Osteocyte (in vitro differentiated cells): ENCODE measurements around the gene SLC7A1. TPM values are rescaled to one million over a fixed set of nuclear protein-coding genes. Genes with fewer than 3 reads are reported as not detected.

ENCODE experiments used
- DNase-seq: peaks from one replicate; pipeline ENCODE4 v3.0.0; 2021; ENCODE audit warnings: mixed read lengths; ENCODE audit not compliant: unreplicated experiment; ENCODE audit errors: extremely low spot score
- H3K27ac Mint-ChIP-seq: one replicate; pipeline ENCODE4 v1.8.0; 2021; ENCODE audit warnings: mild to moderate bottlenecking, mixed read lengths; ENCODE audit not compliant: unreplicated experiment
- H3K27me3 Mint-ChIP-seq: one replicate; pipeline ENCODE4 v1.8.0; 2021; ENCODE audit warnings: mixed read lengths; ENCODE audit not compliant: unreplicated experiment
- H3K36me3 Mint-ChIP-seq: one replicate; pipeline ENCODE4 v1.8.0; 2021; ENCODE audit warnings: mixed read lengths; ENCODE audit not compliant: unreplicated experiment
- H3K4me1 Mint-ChIP-seq: one replicate; pipeline ENCODE4 v1.8.0; 2021; ENCODE audit warnings: mixed read lengths; ENCODE audit not compliant: unreplicated experiment
- H3K4me3 Mint-ChIP-seq: one replicate; pipeline ENCODE4 v1.8.0; 2021; ENCODE audit warnings: mild to moderate bottlenecking, moderate library complexity, mixed read lengths; ENCODE audit not compliant: unreplicated experiment
- H3K9me3 Mint-ChIP-seq: one replicate; pipeline ENCODE4 v1.8.0; 2021; ENCODE audit warnings: mixed read lengths; ENCODE audit not compliant: unreplicated experiment
- total RNA-seq: library from RNA; stranded (reverse); gene quantifications from 2 replicates; pipeline ENCODE4 v1.2.1, GENCODE V29; 2021
- TF ChIP-seq, protein P1 (sequence below): fragments of 200-600 bp; sonication (generic); IDR thresholded peaks from 2 replicates; pipeline ENCODE4 v1.5.0; 2021; ENCODE audit warnings: antibody characterized with exemption, mild to moderate bottlenecking, moderate library complexity

SLC7A1 gene
- total RNA-seq, 1 donor from 2014 or later = 84.0 TPM

DNA sequence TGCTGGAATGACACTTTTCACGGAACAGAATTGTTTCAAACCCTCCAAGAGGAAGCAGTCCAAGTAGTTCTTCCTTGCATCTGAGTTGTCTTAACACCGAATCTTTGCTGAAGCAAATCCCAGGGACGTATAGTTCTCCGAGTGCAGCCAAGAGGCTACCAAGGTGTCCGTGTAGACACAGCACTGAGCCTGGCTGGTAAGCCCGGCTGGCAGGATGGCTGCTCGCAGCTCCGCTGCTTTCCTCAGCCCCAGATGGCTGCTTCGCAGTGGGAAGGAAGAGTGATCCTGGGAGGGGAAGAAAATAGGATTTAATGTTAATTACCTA, 105.0 kb downstream of the SLC7A1 start:
- no peak overlapping the region for H3K4me3 Mint-ChIP-seq
- TF ChIP-seq, protein P1, sequence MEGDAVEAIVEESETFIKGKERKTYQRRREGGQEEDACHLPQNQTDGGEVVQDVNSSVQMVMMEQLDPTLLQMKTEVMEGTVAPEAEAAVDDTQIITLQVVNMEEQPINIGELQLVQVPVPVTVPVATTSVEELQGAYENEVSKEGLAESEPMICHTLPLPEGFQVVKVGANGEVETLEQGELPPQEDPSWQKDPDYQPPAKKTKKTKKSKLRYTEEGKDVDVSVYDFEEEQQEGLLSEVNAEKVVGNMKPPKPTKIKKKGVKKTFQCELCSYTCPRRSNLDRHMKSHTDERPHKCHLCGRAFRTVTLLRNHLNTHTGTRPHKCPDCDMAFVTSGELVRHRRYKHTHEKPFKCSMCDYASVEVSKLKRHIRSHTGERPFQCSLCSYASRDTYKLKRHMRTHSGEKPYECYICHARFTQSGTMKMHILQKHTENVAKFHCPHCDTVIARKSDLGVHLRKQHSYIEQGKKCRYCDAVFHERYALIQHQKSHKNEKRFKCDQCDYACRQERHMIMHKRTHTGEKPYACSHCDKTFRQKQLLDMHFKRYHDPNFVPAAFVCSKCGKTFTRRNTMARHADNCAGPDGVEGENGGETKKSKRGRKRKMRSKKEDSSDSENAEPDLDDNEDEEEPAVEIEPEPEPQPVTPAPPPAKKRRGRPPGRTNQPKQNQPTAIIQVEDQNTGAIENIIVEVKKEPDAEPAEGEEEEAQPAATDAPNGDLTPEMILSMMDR = no peak
- peaks cover 5% of the 10 kb centered on the region for H3K4me1 Mint-ChIP-seq
- H3K36me3 Mint-ChIP-seq = no peaks in the 10 kb centered on the region
- no peak overlapping the region for H3K27ac Mint-ChIP-seq
- peaks cover 23% of the 10 kb centered on the region for H3K27me3 Mint-ChIP-seq
- DNase-seq = no peak
- no peaks in the 10 kb centered on the region for H3K9me3 Mint-ChIP-seq

DNA sequence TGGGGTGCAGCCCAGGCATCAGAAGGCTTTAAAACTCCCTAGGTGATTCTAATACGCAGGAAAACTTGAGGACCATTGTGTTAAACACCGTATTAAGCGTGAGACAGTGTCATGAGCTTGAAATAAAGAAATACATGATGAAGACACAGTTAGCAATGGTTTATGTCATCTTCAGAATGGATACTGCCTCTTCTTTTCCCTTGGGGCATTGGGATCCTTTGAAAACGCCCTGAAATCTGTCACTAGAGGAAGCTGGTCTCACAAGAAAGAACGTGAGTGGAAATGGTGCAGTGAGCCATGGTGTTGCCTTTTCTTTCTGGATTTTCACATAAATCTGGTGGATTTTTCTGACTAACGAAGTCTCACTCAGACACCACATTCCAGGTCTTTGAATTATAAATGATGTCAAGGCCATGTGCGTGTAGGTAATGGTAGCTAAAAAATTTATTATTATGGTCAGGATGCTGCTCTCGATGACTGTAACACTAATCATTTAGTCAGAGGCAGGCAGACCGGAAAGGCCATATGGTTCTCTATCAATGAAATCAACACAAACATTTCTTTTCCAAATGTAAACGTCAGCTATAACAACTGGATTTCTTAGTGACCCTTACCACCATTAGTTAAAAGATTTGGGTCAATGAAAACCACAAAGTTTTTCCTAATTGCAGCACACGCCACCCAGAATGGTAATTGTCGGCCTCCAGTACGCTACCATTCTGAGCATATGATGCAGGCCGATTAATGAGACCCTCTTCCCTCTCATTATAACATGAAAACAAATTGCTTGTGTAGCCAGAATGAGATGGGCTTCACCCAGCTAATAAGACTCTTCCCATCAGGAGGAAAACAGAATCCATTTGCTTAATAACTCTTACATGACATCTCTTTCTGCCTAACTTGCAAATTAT, 105.6 kb downstream of the SLC7A1 start:
- H3K4me1 Mint-ChIP-seq = peaks cover 5% of the 10 kb centered on the region
- H3K9me3 Mint-ChIP-seq = no peaks in the 10 kb centered on the region
- TF ChIP-seq, protein P1 = no peak

GRCh38 chr13:29487466-29488454, 107.7 kb downstream of the SLC7A1 start:
- Mint-ChIP-seq H3K27ac (no peak overlapping the region), H3K27me3 (peaks cover 25% of the 10 kb centered on the region), H3K9me3 (no peaks in the 10 kb centered on the region), H3K4me1 (peaks cover 12% of the 10 kb centered on the region), H3K4me3 (no peak overlapping the region), H3K36me3 (no peaks in the 10 kb centered on the region)
- no peak for DNase-seq
- TF ChIP-seq, protein P1 = no peak

More for the DNA sequence above, 105.6 kb downstream of the SLC7A1 start:
- DNase-seq = no peak
- Mint-ChIP-seq H3K27me3 (peaks cover 27% of the 10 kb centered on the region), H3K27ac (no peak overlapping the region), H3K36me3 (no peaks in the 10 kb centered on the region), H3K4me3 (no peak overlapping the region)

DNA sequence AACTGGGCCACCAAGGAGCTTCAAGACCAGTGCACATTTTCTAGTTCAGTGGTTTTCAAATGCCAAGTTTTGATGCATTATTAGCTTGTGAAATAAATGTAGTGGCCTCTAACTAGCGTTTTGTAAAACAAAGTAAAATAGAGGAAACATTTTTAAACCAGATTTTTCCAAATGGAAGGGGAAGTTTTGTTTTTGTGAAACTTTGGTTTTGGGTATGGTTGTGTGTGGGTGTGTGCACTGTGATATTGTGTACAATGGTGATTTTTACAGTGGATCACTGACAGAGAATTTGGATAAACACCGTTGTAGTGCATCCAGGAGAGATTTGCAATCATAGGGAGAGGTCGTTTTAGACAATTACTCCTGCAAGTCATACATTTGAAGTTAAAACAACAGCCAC, 108.9 kb downstream of the SLC7A1 start:
- Mint-ChIP-seq H3K36me3 (no peaks in the 10 kb centered on the region), H3K27me3 (peaks cover 27% of the 10 kb centered on the region), H3K27ac (no peak overlapping the region), H3K4me3 (no peak overlapping the region), H3K4me1 (peaks cover 12% of the 10 kb centered on the region), H3K9me3 (no peaks in the 10 kb centered on the region)
- DNase-seq = no peak
- TF ChIP-seq, protein P1 = no peak
